GM18951 (cell line): ENCODE data around the gene CLEC19A.

ENCODE experiments used
- POLR2A ChIP-seq: IDR thresholded peaks from 4 replicates; pipeline ENCODE4 v1.6.1; 2011; ENCODE audit warnings: mild to moderate bottlenecking; ENCODE audit not compliant: insufficient read length, insufficient read depth; ENCODE audit errors: extremely low read depth
- in situ Hi-C: fragments of 300-500 bp; cut with MboI; formaldehyde crosslinking; loops from one replicate; pipeline ENCODE4 v1.12.0; 2022; ENCODE audit warnings: low sequenced_read_pairs, mixed read lengths, inconsistent platforms; ENCODE audit not compliant: unreplicated experiment

The CLEC19A gene

GRCh38 chr16:19285431-19285830 lies at the start of gene CLEC19A:
CLEC19A (plus strand) TSS chr16:19285731; CDS start chr16:19285852, 121 bp downstream.
- in situ Hi-C loops: no loop called here

GRCh38 chr16:19235886-19236285 lies 49.6 kb upstream of the CLEC19A start:
- TF ChIP-seq POLR2A: no peak
- in situ Hi-C loops: no loop called here

More at GRCh38 chr16:19285431-19285830, at the start of gene CLEC19A:
- no peak for TF ChIP-seq POLR2A

GRCh38 chr16:19236561-19237209 lies 48.8 kb upstream of the CLEC19A start:
- TF ChIP-seq POLR2A: no peak

GRCh38 chr16:19238406-19238805 lies 47.1 kb upstream of the CLEC19A start:
- TF ChIP-seq POLR2A: no peak
- in situ Hi-C loops: no loop called here

More at GRCh38 chr16:19236561-19237209, 48.8 kb upstream of the CLEC19A start:
- in situ Hi-C loops: no loop called here

GRCh38 chr16:19239511-19240155 lies 45.9 kb upstream of the CLEC19A start:
- in situ Hi-C loops: no loop called here
- no peak for TF ChIP-seq POLR2A

- TF ChIP-seq POLR2A: no peak
- in situ Hi-C loops: no loop called here
These were observed 45.0 kb upstream of the CLEC19A start for GRCh38 chr16:19240494-19240893.

GRCh38 chr16:19241512-19241911 lies 44.0 kb upstream of the CLEC19A start:
- no peak for TF ChIP-seq POLR2A
- in situ Hi-C loops: no loop called here

GRCh38 chr16:19242186-19242585 lies 43.3 kb upstream of the CLEC19A start:
- no peak for TF ChIP-seq POLR2A
- in situ Hi-C loops: no loop called here

- TF ChIP-seq POLR2A: no peak
- in situ Hi-C loops: no loop called here
These were observed 42.5 kb upstream of the CLEC19A start for GRCh38 chr16:19242987-19243575.

- in situ Hi-C loops: no loop called here
- TF ChIP-seq POLR2A: no peak
These were observed 40.1 kb upstream of the CLEC19A start for GRCh38 chr16:19245326-19245925.

- no peak for TF ChIP-seq POLR2A
- in situ Hi-C loops: no loop called here
These were observed 32.6 kb upstream of the CLEC19A start for GRCh38 chr16:19252904-19253303.

GRCh38 chr16:19254611-19255010 lies 30.9 kb upstream of the CLEC19A start:
- TF ChIP-seq POLR2A: no peak
- in situ Hi-C loops: no loop called here

GRCh38 chr16:19264123-19264673 lies 21.3 kb upstream of the CLEC19A start:
- in situ Hi-C loops: no loop called here
- no peak for TF ChIP-seq POLR2A
